Measurements from ENCODE around the gene CDCA3.

- TF ChIP-seq CTCF (IDR thresholded peaks at IDR 0.05) (no peak), EP300 (IDR thresholded peaks at IDR 0.05) (no peak), POLR2AphosphoS5 (IDR thresholded peaks at IDR 0.05) (no peak), POLR2A (IDR thresholded peaks at IDR 0.05) (no peak)
Measured at GRCh38 chr12:6826125-6826733, 24.9 kb downstream of the CDCA3 start.

Measured in upper lobe of left lung (tissue), 4 donors.